K562 (cell line): ENCODE measurements around the gene NAT10. TPM values are rescaled to one million over a fixed set of nuclear protein-coding genes. Genes with fewer than 3 reads are reported as not detected.

Experiments
- ATAC-seq: fragments of 200-7000 bp; cut with Tn5 transposase; 3 replicates; pipeline ENCODE4 v1.9.1; 2020; ENCODE audit warnings: moderate library complexity
- BruUV-seq: library from RNA; stranded (reverse); fragments of 400-500 nt; replicated peaks from 2 replicates; lab custom pipeline; 2021; lab: Mats Ljungman, UMichigan
- CTCF ChIA-PET: fragments of 300-600 bp; formaldehyde crosslinking; extraction: SDS; loops from one replicate; lab custom pipeline; 2021; ENCODE audit warnings: low intra/inter-chr PET ratio; lab: Yijun Ruan, JAX
- POLR2A ChIA-PET: fragments of 300-600, 350-650 bp; sonication (Branson Sonifier 250); formaldehyde crosslinking; extraction: SDS; loops from one replicate; lab custom pipeline; 2021; ENCODE audit warnings: antibody characterized with exemption, inconsistent platforms; lab: Yijun Ruan, JAX
- DNase-seq, 4 experiments: peaks; one replicate each; pipeline versions ENCODE4 v3.0.0 to v3.0.0-alpha.2; 2011 to 2018; ENCODE audit warnings: low spot score in 3 of 4, mixed read lengths in 3 of 4; ENCODE audit errors: extremely low read depth in 1 of 4
- FAIRE-seq: peaks from 2 replicates; lab custom pipeline; 2011; peaks lifted over from hg19 to GRCh38; lab: Jason Lieb, UNC
- H2AFZ ChIP-seq: 2 replicates; pipeline ENCODE4 v1.6.0; 2011; ENCODE audit warnings: low read depth, low read length, control low read depth, inconsistent platforms
- H3K27ac ChIP-seq: fragments of 200-600 bp; 3 replicates; pipeline ENCODE4 v1.8.0; 2011; ENCODE audit warnings: low read depth, mild to moderate bottlenecking, control low read depth, inconsistent platforms, low read length, moderate library complexity, mixed read lengths; ENCODE audit errors: extremely low read depth
- H3K27me3 ChIP-seq, 2 experiments: fragments of 300-600 bp in 1 of 2; 2 replicates in 1 of 2; 3 replicates in 1 of 2; pipeline versions ENCODE4 v1.6.0 to v1.8.0; 2011; ENCODE audit warnings: inconsistent platforms in 2 of 2, low read length in 2 of 2, mild to moderate bottlenecking in 1 of 2, mixed read lengths in 1 of 2, moderate library complexity in 1 of 2; ENCODE audit not compliant: control insufficient read depth in 2 of 2, insufficient read depth in 2 of 2
- H3K36me3 ChIP-seq: fragments of 300-600 bp; 3 replicates; pipeline ENCODE4 v1.8.0; 2011; ENCODE audit warnings: mild to moderate bottlenecking, low read length, inconsistent platforms; ENCODE audit not compliant: control insufficient read depth, insufficient read depth
- H3K4me1 ChIP-seq, 2 experiments: fragments of 200-600 bp in 1 of 2; replicated peaks in 1 of 2; 2 replicates in 1 of 2; 3 replicates in 1 of 2; pipeline versions ENCODE4 v1.5.1 to v1.8.0; 2011; ENCODE audit warnings: inconsistent platforms in 2 of 2, low read length in 2 of 2, mild to moderate bottlenecking in 1 of 2, mixed read lengths in 1 of 2, moderate library complexity in 1 of 2; ENCODE audit not compliant: control insufficient read depth in 2 of 2, insufficient read depth in 2 of 2
- H3K4me2 ChIP-seq: 2 replicates; pipeline ENCODE4 v1.6.1; 2011; ENCODE audit warnings: low read length, control low read depth, inconsistent platforms, mixed read lengths; ENCODE audit not compliant: insufficient read depth
- H3K4me3 ChIP-seq: fragments of 200-600 bp; sonication (generic), shearing (Covaris generic); 2 replicates; pipeline ENCODE4 v1.5.1; 2016; ENCODE audit warnings: control low read depth, inconsistent platforms
- H3K79me2 ChIP-seq: fragments of 200-600 bp; 3 replicates; pipeline ENCODE4 v1.8.0; 2011; ENCODE audit warnings: low read length, inconsistent platforms; ENCODE audit not compliant: control insufficient read depth, insufficient read depth
- H3K9ac ChIP-seq, 2 experiments: 2 replicates each; pipeline versions ENCODE4 v1.6.0 to v1.6.1; 2011; ENCODE audit warnings: low read depth in 2 of 2, low read length in 2 of 2, control low read depth in 1 of 2, inconsistent platforms in 1 of 2, mild to moderate bottlenecking in 1 of 2, mixed read lengths in 1 of 2; ENCODE audit not compliant: insufficient read depth in 1 of 2
- H3K9me1 ChIP-seq: one replicate; pipeline ENCODE4 v1.6.0; 2011; ENCODE audit warnings: inconsistent platforms, mild to moderate bottlenecking, low read length, moderate library complexity; ENCODE audit not compliant: control insufficient read depth, insufficient read depth
- H3K9me3 ChIP-seq: replicated peaks from 2 replicates; pipeline ENCODE4 v1.5.1; 2011; ENCODE audit warnings: low read depth, low read length, inconsistent platforms; ENCODE audit not compliant: control insufficient read depth, insufficient read depth
- H4K20me1 ChIP-seq: replicated peaks from 2 replicates; pipeline ENCODE4 v1.6.1; 2011; ENCODE audit warnings: low read length, inconsistent platforms, mixed read lengths; ENCODE audit not compliant: control insufficient read depth, insufficient read depth
- BRF2 ChIP-seq: IDR thresholded peaks from 3 replicates; pipeline ENCODE4 v1.6.1; 2011; ENCODE audit warnings: borderline replicate concordance, mild to moderate bottlenecking; ENCODE audit not compliant: insufficient read length, insufficient read depth
- CHD1 ChIP-seq: fragments of 200-600 bp; sonication (generic); IDR thresholded peaks from one replicate; pipeline ENCODE4 v1.6.1; 2012; ENCODE audit warnings: mild to moderate bottlenecking, moderate library complexity, low read length, inconsistent platforms
- CTBP1 ChIP-seq: fragments of 450-650 bp; IDR thresholded peaks from 2 replicates; pipeline ENCODE4 v1.6.1; 2016; ENCODE audit warnings: borderline replicate concordance
- FIP1L1 ChIP-seq: fragments of 200-400 bp; formaldehyde crosslinking; IDR thresholded peaks from 2 replicates; pipeline ENCODE4 v1.6.1; 2018; ENCODE audit warnings: mild to moderate bottlenecking, low read depth, low read length; ENCODE audit not compliant: poor library complexity, severe bottlenecking
- KAT2B ChIP-seq: IDR thresholded peaks from one replicate; pipeline ENCODE4 v1.6.1; 2012; ENCODE audit warnings: low read depth, mild to moderate bottlenecking, control low read depth, inconsistent platforms, low read length, moderate library complexity
- KAT8 ChIP-seq: fragments of 450-650 bp; IDR thresholded peaks from 2 replicates; pipeline ENCODE4 v1.6.1; 2016; ENCODE audit warnings: low read depth, mild to moderate bottlenecking
- MEF2D ChIP-seq: conservative IDR thresholded peaks from 2 replicates; pipeline ENCODE4 v1.6.1; 2016; ENCODE audit warnings: low read depth, missing genetic modification characterization, missing compliant biosample characterization
- MTA3 ChIP-seq: fragments of 450-650 bp; formaldehyde crosslinking; IDR thresholded peaks from 2 replicates; pipeline ENCODE4 v1.6.1; 2017; ENCODE audit warnings: mild to moderate bottlenecking, borderline replicate concordance
- POLR2B ChIP-seq: fragments of 450-650 bp; IDR thresholded peaks from 2 replicates; pipeline ENCODE4 v1.6.1; 2018; ENCODE audit warnings: low read depth; ENCODE audit not compliant: partially characterized antibody
- STAG1 ChIP-seq: sonication (generic); formaldehyde crosslinking; IDR thresholded peaks from 2 replicates; pipeline ENCODE4 v1.5.0; 2020; ENCODE audit warnings: missing genetic modification reagents, borderline replicate concordance
- ZNF512 ChIP-seq: IDR thresholded peaks from 2 replicates; pipeline ENCODE4 v1.6.1; 2016; ENCODE audit warnings: missing genetic modification characterization, missing compliant biosample characterization
- ZNF609 ChIP-seq: sonication (generic); formaldehyde crosslinking; IDR thresholded peaks from 2 replicates; pipeline ENCODE4 v1.8.1; 2023; ENCODE audit warnings: missing genetic modification reagents, mild to moderate bottlenecking, borderline replicate concordance
- WGBS: fragments of 100-300 bp; shearing (Covaris generic); methylation state at CpG from one replicate; pipeline ENCODE4 v1.1.6; 2016; ENCODE audit warnings: low coverage, mixed read lengths; ENCODE audit not compliant: insufficient coverage; ENCODE audit errors: missing lambda C conversion rate; 5-methylcytosine and 5-hydroxymethylcytosine counted together
- in situ Hi-C: fragments of 300-500 bp; cut with MboI; formaldehyde crosslinking; loops from 4 replicates; pipeline ENCODE4 v1.15.0; 2018; ENCODE audit warnings: inconsistent platforms, mixed read lengths
- intact Hi-C: fragments of 100-400 bp; cut with micrococcal nuclease; formaldehyde crosslinking; loops from 2 replicates; pipeline ENCODE4 v1.14.2; 2022
- polyA plus RNA-seq, 8 experiments: library from polyadenylated mRNA; depleted of rRNA in 4 of 8; stranded (reverse) in 5 of 8; unstranded in 3 of 8; fragments of >200 nt; fragmentation: Nextera tagmentation in 2 of 8; fragmentation: Illumina TruSeq in 1 of 8; extraction: Ambion mirVana in 2 of 8; extraction: Trizol in 1 of 8; gene quantifications; 2 replicates each; pipeline versions ENCODE4 v1.2.1 to v1.2.3, GENCODE V29; 2011 to 2014; ENCODE audit warnings: inconsistent platforms in 1 of 8, missing spikeins in 1 of 8
- total RNA-seq, 7 experiments: library from RNA; depleted of rRNA in 6 of 7; stranded (reverse); fragments of >200 nt in 6 of 7; fragmentation: Illumina TruSeq in 2 of 7; extraction: Trizol in 2 of 7; gene quantifications; 2 replicates each; pipeline versions ENCODE4 v1.2.1 to v1.2.3, GENCODE V29; 2011 to 2021; ENCODE audit warnings: low replicate concordance in 1 of 7

NAT10 gene
- total and polyA plus RNA-seq, 9 of the 15 experiments (the other 6 are each of a cell fraction or from before 2014, with no cell fraction given) = 55.4 to 125 (median 86.3) TPM

- TF ChIP-seq STAG1 (no peak), MTA3 (no peak), POLR2B (no peak), FIP1L1 (no peak), CHD1 (no peak), MEF2D (tag) (no peak), BRF2 (no peak), KAT8 (no peak)
Observed at GRCh38 chr11:34184505-34185015, 79.1 kb downstream of the NAT10 start (continued).

GRCh38 chr11:34185926-34186841 lies 80.8 kb downstream of the NAT10 start:
- no peaks in the 10 kb centered on the region for H3K36me3 ChIP-seq
- H3K4me1 ChIP-seq = no peaks in the 10 kb centered on the region
- no peak overlapping the region for H3K4me2 ChIP-seq
- intact Hi-C loops (no loop called here), in situ Hi-C loops (no loop called here)
- BruUV-seq = no TSS peak
- H3K27me3 ChIP-seq = peaks cover 29 to 59% of the 10 kb centered on the region in 2 experiments; a peak in 4 of 5 replicates
- ChIA-PET CTCF (no interaction called here), POLR2A (interaction anchor here (0.6 to 1.8 kb wide), 4 partner anchors 9 to 21 kb away, joined by 3 to 5 read pairs (median 4); no protein-coding TSS in a partner anchor)
- peaks cover 3% of the 10 kb centered on the region; the same call in 1 of the 2 replicates for H4K20me1 ChIP-seq
- FAIRE-seq = no peak
- no peak overlapping the region for H3K27ac ChIP-seq
- H2AFZ ChIP-seq = no peak overlapping the region
- no peak for ATAC-seq
- H3K9me3 ChIP-seq = no peaks in the 10 kb centered on the region
- no peaks in the 10 kb centered on the region for H3K9me1 ChIP-seq
- H3K9ac ChIP-seq = no peak overlapping the region
- no peaks in the 10 kb centered on the region for H3K79me2 ChIP-seq
- WGBS = 3% methylated on average over 20 of the region's 22 CpGs
- no peak overlapping the region for H3K4me3 ChIP-seq
- no peak for DNase-seq
- TF ChIP-seq ZNF609 (CRISPR knock-in tag) (no peak), KAT2B (no peak), ZNF512 (tag) (no peak), CTBP1 (no peak)
